HG03039 (cell line): ENCODE measurements around the gene CNN3.

ENCODE experiments used
- ATAC-seq: cut with Tn5 transposase; IDR thresholded peaks from one replicate; pipeline ENCODE4 v1.9.1; 2021; ENCODE audit warnings: mild to moderate bottlenecking, moderate library complexity; ENCODE audit not compliant: unreplicated experiment

CNN3 gene

GRCh38 chr1:94858276-94858675 lies 68.6 kb downstream of the CNN3 start:
- no peak for ATAC-seq

- no peak for ATAC-seq
These were observed 70.0 kb downstream of the CNN3 start for GRCh38 chr1:94856868-94857267.

GRCh38 chr1:94856004-94856403 lies 70.9 kb downstream of the CNN3 start:
- ATAC-seq: no peak

DNA sequence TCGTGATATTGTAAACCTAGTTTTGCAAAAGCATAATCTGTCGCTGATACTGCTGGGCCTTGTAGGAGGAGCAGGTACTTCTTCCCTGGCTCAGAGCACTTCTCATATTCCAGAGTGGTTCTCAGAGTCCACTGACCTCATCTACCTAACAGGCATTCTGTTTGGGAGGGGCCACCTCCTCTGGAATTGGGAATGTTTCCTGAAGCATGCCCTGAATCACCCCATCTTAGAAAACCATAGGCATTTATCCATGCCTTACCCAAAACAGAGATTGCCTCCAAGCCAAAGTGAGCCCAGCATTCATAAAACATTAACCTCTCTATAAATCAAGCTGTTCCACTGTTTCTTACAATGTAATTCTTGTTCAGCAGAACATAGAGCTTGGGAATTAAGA lies 71.6 kb downstream of the CNN3 start:
- ATAC-seq: no peak

- ATAC-seq: peak; percentile 96
These were observed 72.2 kb downstream of the CNN3 start for GRCh38 chr1:94854458-94855306.

GRCh38 chr1:94852788-94853187 lies 74.1 kb downstream of the CNN3 start:
- no peak for ATAC-seq

GRCh38 chr1:94851571-94851970 lies 75.3 kb downstream of the CNN3 start:
- no peak for ATAC-seq
